A549 (cell line): ENCODE data around the gene NUP188. TPM values are rescaled to one million over a fixed set of nuclear protein-coding genes. Genes with fewer than 3 reads are reported as not detected.
A peak's percentile ranks its signal among the peaks of the same experiment; 100 is the strongest.
"Not testable (repeated sequence)": the region's sequence is repeated elsewhere in the genome, so short reads cannot be mapped to it uniquely, and the experiment has no call there.

Experiments
- ATAC-seq, 2 experiments: fragments of 200-7000 bp in 1 of 2; fragments of >200 bp in 1 of 2; cut with Nextera tagmentation in 1 of 2; cut with Tn5 transposase in 1 of 2; 3 replicates each; pipeline versions ENCODE4 v1.8.0 to v1.9.1; 2018 to 2020; ENCODE audit warnings: mild to moderate bottlenecking in 1 of 2, moderate library complexity in 1 of 2
- CTCF ChIA-PET: fragments of 300-600 bp; sonication (Branson Sonifier 250); formaldehyde crosslinking; extraction: SDS; loops from one replicate; lab custom pipeline; 2021; ENCODE audit warnings: antibody characterized with exemption, inconsistent platforms; lab: Yijun Ruan, JAX
- POLR2A ChIA-PET: fragments of 350-600 bp; formaldehyde crosslinking; extraction: SDS; loops from one replicate; lab custom pipeline; 2021; ENCODE audit warnings: antibody characterized with exemption, inconsistent platforms; lab: Yijun Ruan, JAX
- DNase-seq, 2 experiments: peaks; one replicate each; pipeline versions ENCODE4 v3.0.0 to v3.0.0-alpha.2; 2011 to 2016; ENCODE audit warnings: low read depth in 1 of 2, low spot score in 1 of 2
- FAIRE-seq: peaks from 2 replicates; lab custom pipeline; 2011; peaks lifted over from hg19 to GRCh38; lab: Jason Lieb, UNC
- H3K27ac ChIP-seq, 2 experiments: fragments of >200 bp; sonication (Bioruptor Twin); formaldehyde crosslinking; 3 replicates each; pipeline ENCODE4 v1.5.1; 2016 to 2017
- H3K4me1 ChIP-seq: fragments of >200 bp; sonication (Bioruptor Twin); formaldehyde crosslinking; 3 replicates; pipeline ENCODE4 v1.6.1; 2016
- H3K4me2 ChIP-seq: fragments of >200 bp; sonication (Bioruptor Twin); formaldehyde crosslinking; 3 replicates; pipeline ENCODE4 v1.6.1; 2016
- H3K4me3 ChIP-seq: fragments of >200 bp; sonication (Bioruptor Twin); formaldehyde crosslinking; 3 replicates; pipeline ENCODE4 v1.5.1; 2016
- H3K9me3 ChIP-seq: fragments of >200 bp; sonication (Bioruptor Twin); formaldehyde crosslinking; 3 replicates; pipeline ENCODE4 v1.6.1; 2016
- CHD4 ChIP-seq: fragments of 200-600 bp; sonication (generic); IDR thresholded peaks from 2 replicates; pipeline ENCODE4 v1.6.1; 2016; ENCODE audit warnings: antibody characterized with exemption, mild to moderate bottlenecking, borderline replicate concordance
- CTCF ChIP-seq: fragments of >200 bp; sonication (Bioruptor Twin); formaldehyde crosslinking; IDR thresholded peaks from 3 replicates; pipeline ENCODE4 v1.5.1; 2016
- EHMT2 ChIP-seq: fragments of 200-600 bp; sonication (generic); IDR thresholded peaks from 2 replicates; pipeline ENCODE4 v1.6.1; 2016; ENCODE audit warnings: antibody characterized with exemption, low read depth, mild to moderate bottlenecking, moderate library complexity
- FOSL2 ChIP-seq, 2 experiments: fragments of 450-650 bp in 1 of 2; fragments of >200 bp in 1 of 2; sonication (Bioruptor Twin) in 1 of 2; formaldehyde crosslinking; IDR thresholded peaks; 2 replicates each; pipeline versions ENCODE4 v1.5.0 to v1.6.1; 2016 to 2020; ENCODE audit warnings: mild to moderate bottlenecking in 1 of 2, moderate library complexity in 1 of 2
- HOXA7 ChIP-seq: fragments of 250-450 bp; sonication (Bioruptor Pico); IDR thresholded peaks from 2 replicates; pipeline ENCODE4 v1.5.0; 2020; ENCODE audit warnings: mild to moderate bottlenecking, moderate library complexity
- HOXB13 ChIP-seq: fragments of 250-450 bp; sonication (Bioruptor Pico); IDR thresholded peaks from 2 replicates; pipeline ENCODE4 v1.5.0; 2020; ENCODE audit warnings: low read depth, mild to moderate bottlenecking, moderate library complexity
- KDM1A ChIP-seq: fragments of 200-600 bp; sonication (generic); IDR thresholded peaks from 2 replicates; pipeline ENCODE4 v1.6.1; 2016; ENCODE audit warnings: low read depth, mild to moderate bottlenecking
- KDM5A ChIP-seq: fragments of 200-600 bp; sonication (generic); IDR thresholded peaks from 2 replicates; pipeline ENCODE4 v1.6.1; 2016; ENCODE audit warnings: antibody characterized with exemption, mild to moderate bottlenecking
- MAX ChIP-seq: IDR thresholded peaks from 2 replicates; pipeline ENCODE4 v1.6.1; 2012
- MYC ChIP-seq: IDR thresholded peaks from 2 replicates; pipeline ENCODE4 v1.6.1; 2012; ENCODE audit warnings: mild to moderate bottlenecking, inconsistent platforms, low read length, improper control_type of control experiment, borderline replicate concordance
- NPAS2 ChIP-seq: fragments of 250-450 bp; sonication (Bioruptor Pico); IDR thresholded peaks from 2 replicates; pipeline ENCODE4 v1.8.0; 2022; ENCODE audit warnings: mild to moderate bottlenecking, moderate library complexity, borderline replicate concordance
- NR3C1 ChIP-seq: fragments of >200 bp; sonication (Bioruptor Twin); formaldehyde crosslinking; IDR thresholded peaks from 3 replicates; pipeline ENCODE4 v1.6.1; 2017
- PHF8 ChIP-seq: fragments of 200-600 bp; sonication (generic); IDR thresholded peaks from 2 replicates; pipeline ENCODE4 v1.6.1; 2016; ENCODE audit warnings: low read depth, mild to moderate bottlenecking, antibody characterized with exemption, moderate library complexity, borderline replicate concordance
- POLR2A ChIP-seq: IDR thresholded peaks from 2 replicates; pipeline ENCODE4 v1.6.1; 2012; ENCODE audit warnings: mild to moderate bottlenecking, low read length
- POLR2AphosphoS2 ChIP-seq: conservative IDR thresholded peaks from 2 replicates; pipeline ENCODE4 v1.6.1; 2012; ENCODE audit warnings: low read length, improper control_type of control experiment, inconsistent platforms
- RAD21 ChIP-seq, 2 experiments: fragments of >200 bp in 1 of 2; sonication (Bioruptor Twin) in 1 of 2; formaldehyde crosslinking in 1 of 2; IDR thresholded peaks in 1 of 2; conservative IDR thresholded peaks in 1 of 2; 2 replicates in 1 of 2; 3 replicates in 1 of 2; pipeline ENCODE4 v1.6.1; 2012 to 2018; ENCODE audit warnings: inconsistent platforms in 1 of 2
- RARB ChIP-seq: fragments of 250-450 bp; sonication (Bioruptor Pico); IDR thresholded peaks from 2 replicates; pipeline ENCODE4 v1.8.0; 2021; ENCODE audit warnings: mild to moderate bottlenecking, moderate library complexity
- RFX5 ChIP-seq: fragments of 450-650 bp; IDR thresholded peaks from 2 replicates; pipeline ENCODE4 v1.7.1; 2014; ENCODE audit warnings: antibody characterized with exemption, mild to moderate bottlenecking, moderate library complexity
- SREBF2 ChIP-seq: fragments of 450-650 bp; IDR thresholded peaks from 2 replicates; pipeline ENCODE4 v1.6.1; 2014; ENCODE audit warnings: mild to moderate bottlenecking, moderate library complexity
- TP53 ChIP-seq: fragments of 250-450 bp; sonication (Bioruptor Pico); IDR thresholded peaks from 2 replicates; pipeline ENCODE4 v1.5.0; 2021; ENCODE audit warnings: mild to moderate bottlenecking, moderate library complexity
- ZNF302 ChIP-seq: fragments of 250-450 bp; sonication (Bioruptor Pico); IDR thresholded peaks from 2 replicates; pipeline ENCODE4 v1.9.0; 2021; ENCODE audit warnings: inconsistent platforms, mild to moderate bottlenecking, moderate library complexity
- ZSCAN20 ChIP-seq: fragments of 250-450 bp; sonication (Bioruptor Pico); IDR thresholded peaks from 2 replicates; pipeline ENCODE4 v1.8.0; 2022; ENCODE audit warnings: mild to moderate bottlenecking, moderate library complexity
- WGBS: methylation state at CpG from one replicate; pipeline ENCODE4 v1.1.6; 2017; ENCODE audit errors: missing lambda C conversion rate; 5-methylcytosine and 5-hydroxymethylcytosine counted together
- polyA plus RNA-seq, 4 experiments: library from polyadenylated mRNA; depleted of rRNA in 3 of 4; stranded (reverse); fragments of >200 nt; fragmentation: RNase III in 1 of 4; extraction: RNeasy Plus Mini Kit Qiagen cat#74134 plus additional on column Dnase treatment in 1 of 4; gene quantifications; 2 replicates in 3 of 4; 3 replicates in 1 of 4; pipeline ENCODE4 v1.2.3, GENCODE V29; 2011 to 2017
- TF ChIP-seq, protein P1 (sequence below): IDR thresholded peaks from 2 replicates; pipeline ENCODE4 v1.6.1; 2012; ENCODE audit warnings: low read depth, borderline replicate concordance

NUP188 gene
- polyA plus RNA-seq, 2 of the 4 experiments (the other 2 are of a cell fraction), result 33.2 to 52.3 TPM

DNA sequence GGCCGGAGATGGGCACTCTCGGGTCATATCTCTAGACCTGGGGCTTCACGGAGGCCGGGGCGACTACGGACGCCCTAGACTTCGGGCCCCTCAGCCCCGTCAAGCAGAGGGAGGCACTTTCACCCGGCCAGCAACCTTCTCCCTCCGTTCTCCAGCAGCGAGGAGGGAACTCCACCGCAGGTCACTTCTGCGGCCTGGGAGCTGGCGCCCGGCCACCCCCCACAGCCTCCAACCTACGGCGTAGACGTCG is 297 bp upstream of the NUP188 start:
- Histone ChIP-seq H3K4me2 (peak overlapping the region; percentile 92), H3K9me3 (no peaks in the 10 kb centered on the region), H3K4me1 (peaks cover 12% of the 10 kb centered on the region; the same call in 2 of the 3 replicates), H3K4me3 (peak overlapping the region; percentile 85), H3K27ac (peak overlapping the region; percentile 91 to 95)
- ChIA-PET POLR2A (no interaction called here), CTCF (interaction anchor here (0.9 kb wide), 1 partner anchor 19 kb away, joined by 4 read pairs; no protein-coding TSS in a partner anchor)
- TF ChIP-seq KDM5A (peak; percentile 89; the same call in 1 of the 2 replicates), HOXB13 (CRISPR knock-in tag) (0 out of 2 replicates have a peak, but pooled peaks have one; percentile 24)
- TF ChIP-seq, protein P1, sequence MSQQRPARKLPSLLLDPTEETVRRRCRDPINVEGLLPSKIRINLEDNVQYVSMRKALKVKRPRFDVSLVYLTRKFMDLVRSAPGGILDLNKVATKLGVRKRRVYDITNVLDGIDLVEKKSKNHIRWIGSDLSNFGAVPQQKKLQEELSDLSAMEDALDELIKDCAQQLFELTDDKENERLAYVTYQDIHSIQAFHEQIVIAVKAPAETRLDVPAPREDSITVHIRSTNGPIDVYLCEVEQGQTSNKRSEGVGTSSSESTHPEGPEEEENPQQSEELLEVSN, result no peak
- DNase-seq, result no peak
- ATAC-seq, result peak; percentile 56 to 58
- no peak for FAIRE-seq
- 0% methylated on average over 18 of the region's 20 CpGs for WGBS

DNA sequence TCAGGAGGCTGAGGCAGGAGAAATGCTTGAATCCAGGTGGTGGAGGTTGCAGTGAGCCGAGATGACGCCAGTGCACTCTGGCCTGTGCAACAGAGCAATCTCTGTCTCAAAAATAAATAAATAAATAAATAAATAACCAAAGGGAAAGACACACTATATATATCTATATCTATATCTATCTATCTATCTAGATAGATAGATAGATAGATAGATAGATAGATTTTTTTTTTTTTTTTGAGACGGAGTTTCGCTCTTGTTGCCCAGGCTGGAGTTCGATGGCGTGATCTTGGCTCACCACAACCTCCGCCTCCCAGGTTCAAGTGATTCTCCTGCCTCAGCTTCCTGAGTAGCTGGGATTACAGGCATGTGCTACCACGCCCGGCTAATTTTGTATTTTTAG is 13.9 kb downstream of the NUP188 start:
- not testable (repeated sequence) for FAIRE-seq, H3K4me3 ChIP-seq, DNase-seq, H3K9me3 ChIP-seq, ATAC-seq, H3K27ac ChIP-seq, H3K4me1 ChIP-seq, H3K4me2 ChIP-seq
- 95% methylated on average over 9 of the region's 9 CpGs for WGBS
- ChIA-PET POLR2A (interaction anchor here (0.6 kb wide), 1 partner anchor 205 kb away, joined by 4 read pairs; no protein-coding TSS in a partner anchor), CTCF (interaction anchor here (0.6 to 1.1 kb wide), 3 partner anchors 33 to 820 kb away, joined by 3 to 5 read pairs (median 3); no protein-coding TSS in a partner anchor)

- no peak overlapping the region for H3K4me3 ChIP-seq
- no peak for FAIRE-seq
- TF ChIP-seq NR3C1 (no peak), MAX (no peak), PHF8 (no peak)
- TF ChIP-seq, all 56 proteins: peak for 0
- Histone ChIP-seq H3K27ac (no peak overlapping the region), H3K4me1 (peaks cover 14% of the 10 kb centered on the region; the same call in 2 of the 3 replicates), H3K4me2 (no peak overlapping the region), H3K9me3 (no peaks in the 10 kb centered on the region)
- 87% methylated on average over 5 of the region's 5 CpGs for WGBS
- ATAC-seq, result no peak
- CTCF ChIA-PET, result no interaction called here
- POLR2A ChIA-PET, result no interaction called here
- DNase-seq, result no peak
These were observed 22.0 kb downstream of the NUP188 start for GRCh38 chr9:128969491-128969890.

DNA sequence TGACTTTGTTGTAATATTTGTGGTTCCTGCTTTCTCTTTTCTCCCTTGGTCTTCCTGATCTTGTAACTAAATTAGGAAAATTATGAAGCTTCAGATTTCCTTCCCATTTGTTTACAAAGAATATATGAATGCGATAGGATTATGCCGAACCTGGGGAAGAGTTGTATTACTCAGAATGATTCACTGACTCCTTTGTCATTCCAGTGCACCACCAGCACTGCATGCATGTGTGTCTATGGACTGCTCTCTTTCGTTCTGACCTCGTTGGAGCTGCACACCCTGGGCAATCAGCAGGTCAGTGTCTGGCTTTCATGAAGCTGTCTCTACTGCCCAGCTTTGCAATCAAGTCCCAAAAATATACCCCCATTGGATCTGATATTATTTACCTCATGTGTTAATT is 25.5 kb downstream of the NUP188 start:
- FAIRE-seq (no peak), ATAC-seq (peak; percentile 68 to 86; a peak in 4 of 6 replicates), DNase-seq (peak; percentile 23 to 32)
- H3K4me3 ChIP-seq, result no peak overlapping the region
- ChIA-PET CTCF (interaction anchor here (1.3 to 1.8 kb wide), 2 partner anchors 30 to 56 kb away, joined by 3 to 5 read pairs; no protein-coding TSS in a partner anchor), POLR2A (no interaction called here)
- no peak overlapping the region for H3K27ac ChIP-seq
- no peak for TF ChIP-seq SREBF2
- 0 out of 2 replicates have a peak, but pooled peaks have one; percentile 16 for TF ChIP-seq MAX
- TF ChIP-seq FOSL2 (IDR thresholded peaks at IDR 0.05), result 0 out of 2 replicates have a peak, but pooled peaks have one; percentile 6
- TF ChIP-seq FOSL2 (CRISPR knock-in tag; IDR thresholded peaks at IDR 0.05), result peak; percentile 28; the same call in 1 of the 2 replicates
- TF ChIP-seq KDM1A, result no peak
- H3K9me3 ChIP-seq, result no peaks in the 10 kb centered on the region
- H3K4me2 ChIP-seq, result peak overlapping the region; percentile 22
- WGBS, result 17% methylated on average over 4 of the region's 4 CpGs
- H3K4me1 ChIP-seq, result peaks cover 14% of the 10 kb centered on the region; the same call in 2 of the 3 replicates

GRCh38 chr9:128979111-128979510 is 31.6 kb downstream of the NUP188 start:
- DNase-seq, result no peak
- ChIA-PET CTCF (no interaction called here), POLR2A (interaction anchor here (0.5 kb wide), 1 partner anchor 580 kb away, joined by 10 read pairs; no protein-coding TSS in a partner anchor)
- no peak overlapping the region for H3K4me2 ChIP-seq
- H3K4me3 ChIP-seq, result no peak overlapping the region
- WGBS, result 77% methylated on average over 3 of the region's 3 CpGs
- no peak for ATAC-seq
- no peaks in the 10 kb centered on the region for H3K9me3 ChIP-seq
- no peak for FAIRE-seq
- H3K4me1 ChIP-seq, result no peaks in the 10 kb centered on the region
- H3K27ac ChIP-seq, result no peak overlapping the region
- TF ChIP-seq MAX, result no peak
- TF ChIP-seq KDM1A, result no peak
- no peak for TF ChIP-seq RARB
- TF ChIP-seq TP53 (CRISPR knock-in tag), result no peak
- TF ChIP-seq PHF8, result no peak
- TF ChIP-seq EHMT2, result no peak
- TF ChIP-seq NPAS2 (CRISPR knock-in tag), result no peak
- TF ChIP-seq CHD4, result no peak
- no peak for TF ChIP-seq POLR2AphosphoS2
- TF ChIP-seq ZNF302, result no peak
- TF ChIP-seq RFX5, result no peak
- no peak for TF ChIP-seq HOXA7
- no peak for TF ChIP-seq RAD21 (conservative IDR thresholded peaks at IDR 0.05 in 1 of 2, IDR thresholded peaks at IDR 0.05 in 1 of 2)
- TF ChIP-seq CTCF, result no peak
- no peak for TF ChIP-seq MYC
- no peak for TF ChIP-seq ZSCAN20 (CRISPR knock-in tag)
- no peak for TF ChIP-seq POLR2A
